Activated T-cell treated with anti-CD3 and anti-CD28 coated beads, Interleukin-2, amount 50 U/mL, for 72 hours (primary cell): ENCODE results near the gene NPY5R. TPM values are rescaled to one million over a fixed set of nuclear protein-coding genes. Genes with fewer than 3 reads are reported as not detected.

ENCODE experiments used
- ATAC-seq, 2 donors: fragments of 150-1000 bp; cut with Tn5 transposase; replicated peaks in 1 of 2; 2 replicates each; pipeline ENCODE4 v1.10.0; 2021; ENCODE audit warnings: moderate library complexity in 2 of 2, mild to moderate bottlenecking in 1 of 2
- DNase-seq, 2 donors: peaks; one replicate each; pipeline ENCODE4 v3.0.0; 2021 to 2022; ENCODE audit warnings: mixed read lengths in 1 of 2
- H3K27ac Mint-ChIP-seq: one replicate; pipeline ENCODE4 v1.8.0; 2022; ENCODE audit warnings: mild to moderate bottlenecking, moderate library complexity, mixed read lengths
- H3K27me3 Mint-ChIP-seq: one replicate; pipeline ENCODE4 v1.8.0; 2022; ENCODE audit warnings: low read depth, mixed read lengths
- H3K36me3 Mint-ChIP-seq, 2 donors: one replicate each; pipeline ENCODE4 v1.8.0; 2022; ENCODE audit warnings: mixed read lengths in 2 of 2, mild to moderate bottlenecking in 1 of 2; ENCODE audit not compliant: insufficient read depth in 2 of 2
- H3K4me1 Mint-ChIP-seq: one replicate; pipeline ENCODE4 v1.8.0; 2022; ENCODE audit warnings: low read depth, mixed read lengths
- H3K4me3 Mint-ChIP-seq, 2 donors: one replicate each; pipeline ENCODE4 v1.8.0; 2022; ENCODE audit warnings: mild to moderate bottlenecking in 2 of 2, mixed read lengths in 2 of 2, moderate library complexity in 2 of 2
- H3K9me3 Mint-ChIP-seq, 2 donors: one replicate each; pipeline ENCODE4 v1.8.0; 2022; ENCODE audit warnings: mixed read lengths in 2 of 2
- total RNA-seq, 2 donors: library from RNA; stranded (reverse); gene quantifications; one replicate each; pipeline ENCODE4 v1.2.3, GENCODE V29; 2022

NPY5R gene
- total RNA-seq: not detected

- Mint-ChIP-seq H3K4me3 (no peak within 1 kb of the TSS), H3K27ac (no peak within 1 kb of the TSS), H3K36me3 (no peaks in the 10 kb centered on the region), H3K4me1 (no peaks in the 10 kb centered on the region), H3K9me3 (no peaks in the 10 kb centered on the region), H3K27me3 (peaks cover 41% of the 10 kb centered on the region)
- DNase-seq (no peak), ATAC-seq (no peak)
Observed at GRCh38 chr4:163343604-163344146, at the start of gene NPY5R. Gene NPY5R, plus strand, starts transcription at chr4:163343892. Its CDS starts 6,382 bp downstream, at chr4:163350274.

GRCh38 chr4:163295138-163295537, 48.6 kb upstream of the NPY5R start:
- Mint-ChIP-seq H3K36me3 (no peaks in the 10 kb centered on the region), H3K27ac (no peak overlapping the region), H3K4me1 (no peaks in the 10 kb centered on the region), H3K4me3 (no peak overlapping the region), H3K27me3 (peaks cover 6% of the 10 kb centered on the region), H3K9me3 (peaks cover 0 to 1% of the 10 kb centered on the region in 2 donors)
- ATAC-seq (no peak), DNase-seq (no peak)

GRCh38 chr4:163300445-163300844, 43.2 kb upstream of the NPY5R start:
- no peak for ATAC-seq
- no peak overlapping the region for H3K27ac Mint-ChIP-seq

GRCh38 chr4:163303069-163303468, 40.6 kb upstream of the NPY5R start:
- H3K36me3 Mint-ChIP-seq: no peaks in the 10 kb centered on the region
- no peaks in the 10 kb centered on the region for H3K4me1 Mint-ChIP-seq

More at GRCh38 chr4:163300445-163300844, 43.2 kb upstream of the NPY5R start:
- DNase-seq: no peak
- Mint-ChIP-seq H3K27me3 (no peaks in the 10 kb centered on the region), H3K4me1 (no peaks in the 10 kb centered on the region), H3K36me3 (no peaks in the 10 kb centered on the region), H3K4me3 (no peak overlapping the region), H3K9me3 (peaks cover 0 to 1% of the 10 kb centered on the region in 2 donors)

GRCh38 chr4:163309466-163309865, 34.2 kb upstream of the NPY5R start:
- Mint-ChIP-seq H3K36me3 (no peaks in the 10 kb centered on the region), H3K27ac (no peak overlapping the region), H3K27me3 (no peaks in the 10 kb centered on the region), H3K4me3 (no peak overlapping the region), H3K4me1 (no peaks in the 10 kb centered on the region), H3K9me3 (peaks cover 3% of the 10 kb centered on the region in 2 donors)
- DNase-seq (no peak), ATAC-seq (no peak)

More at GRCh38 chr4:163303069-163303468, 40.6 kb upstream of the NPY5R start:
- no peak for ATAC-seq
- no peak for DNase-seq
- H3K27ac Mint-ChIP-seq: no peak overlapping the region
- no peaks in the 10 kb centered on the region for H3K27me3 Mint-ChIP-seq
- peaks cover 0 to 1% of the 10 kb centered on the region in 2 donors for H3K9me3 Mint-ChIP-seq
- H3K4me3 Mint-ChIP-seq: no peak overlapping the region

GRCh38 chr4:163317110-163317509, 26.6 kb upstream of the NPY5R start:
- no peaks in the 10 kb centered on the region for H3K4me1 Mint-ChIP-seq

GRCh38 chr4:163330916-163331628, 12.6 kb upstream of the NPY5R start:
- H3K27ac Mint-ChIP-seq: no peak overlapping the region
- H3K9me3 Mint-ChIP-seq: no peaks in the 10 kb centered on the region
- no peaks in the 10 kb centered on the region for H3K36me3 Mint-ChIP-seq
- H3K4me3 Mint-ChIP-seq: peak overlapping the region; percentile 18 to 40
- H3K27me3 Mint-ChIP-seq: peaks cover 48% of the 10 kb centered on the region
- H3K4me1 Mint-ChIP-seq: peaks cover 14% of the 10 kb centered on the region
- DNase-seq (no peak), ATAC-seq (no peak)

More at GRCh38 chr4:163317110-163317509, 26.6 kb upstream of the NPY5R start:
- no peak overlapping the region for H3K27ac Mint-ChIP-seq
- ATAC-seq (no peak), DNase-seq (no peak)
- H3K9me3 Mint-ChIP-seq: peaks cover 14 to 23% of the 10 kb centered on the region in 2 donors
- no peak overlapping the region for H3K4me3 Mint-ChIP-seq
- peaks cover 12% of the 10 kb centered on the region for H3K27me3 Mint-ChIP-seq
- peaks cover 5 to 7% of the 10 kb centered on the region in 2 donors for H3K36me3 Mint-ChIP-seq

- Mint-ChIP-seq H3K4me3 (peak overlapping the region; percentile 79 to 82), H3K27ac (no peak overlapping the region), H3K9me3 (no peaks in the 10 kb centered on the region), H3K27me3 (peaks cover 47% of the 10 kb centered on the region), H3K36me3 (no peaks in the 10 kb centered on the region), H3K4me1 (peaks cover 14% of the 10 kb centered on the region)
- DNase-seq: no peak
- peak; percentile 19 to 36 for ATAC-seq
Observed at GRCh38 chr4:163331629-163332376, 11.9 kb upstream of the NPY5R start.

GRCh38 chr4:163332526-163333406, 10.9 kb upstream of the NPY5R start, which contains the start of gene NPY1R:
Gene NPY1R, minus strand, starts transcription at chr4:163332596. Its CDS starts 6,042 bp downstream, at chr4:163326554.
- Mint-ChIP-seq H3K4me3 (peak within 1 kb of the TSS; percentile 79 to 82), H3K36me3 (no peaks in the 10 kb centered on the region), H3K27ac (no peak within 1 kb of the TSS), H3K4me1 (peaks cover 14% of the 10 kb centered on the region), H3K27me3 (peaks cover 54% of the 10 kb centered on the region), H3K9me3 (no peaks in the 10 kb centered on the region)
- ATAC-seq (peak; percentile 58 to 68), DNase-seq (peak; percentile 33 to 50)

GRCh38 chr4:163335384-163335783, 8.3 kb upstream of the NPY5R start:
- DNase-seq (no peak), ATAC-seq (no peak)
- Mint-ChIP-seq H3K4me1 (peaks cover 14% of the 10 kb centered on the region), H3K9me3 (no peaks in the 10 kb centered on the region), H3K4me3 (no peak overlapping the region), H3K36me3 (no peaks in the 10 kb centered on the region), H3K27me3 (peaks cover 52% of the 10 kb centered on the region), H3K27ac (no peak overlapping the region)

GRCh38 chr4:163344147-163345125, 744 bp downstream of the NPY5R start:
- H3K36me3 Mint-ChIP-seq: no peaks in the 10 kb centered on the region
- ATAC-seq: no peak
- H3K27ac Mint-ChIP-seq: no peak overlapping the region
- DNase-seq: no peak
- peaks cover 41% of the 10 kb centered on the region for H3K27me3 Mint-ChIP-seq
- H3K4me3 Mint-ChIP-seq: no peak overlapping the region
- no peaks in the 10 kb centered on the region for H3K4me1 Mint-ChIP-seq
- no peaks in the 10 kb centered on the region for H3K9me3 Mint-ChIP-seq
